AG04449 (cell line): ENCODE data around the gene RASGRP3.

Experiments
- CTCF ChIA-PET: fragments of 350-600 bp; formaldehyde crosslinking; extraction: SDS; loops from one replicate; lab custom pipeline; 2021; ENCODE audit warnings: antibody characterized with exemption; lab: Yijun Ruan, JAX
- POLR2A ChIA-PET: fragments of 400-600, 350-600 bp; formaldehyde crosslinking; extraction: SDS; loops from one replicate; lab custom pipeline; 2020; ENCODE audit warnings: antibody characterized with exemption, inconsistent platforms; lab: Yijun Ruan, JAX
- DNase-seq: peaks from one replicate; pipeline ENCODE4 v3.0.0-alpha.2; 2010; ENCODE audit warnings: low read depth, low spot score
- H3K4me3 ChIP-seq: 2 replicates; pipeline ENCODE4 v1.5.1; 2011; ENCODE audit warnings: low read depth, mild to moderate bottlenecking, control low read depth, low read length
- CTCF ChIP-seq: IDR thresholded peaks from one replicate; pipeline ENCODE4 v1.5.1; 2011; ENCODE audit warnings: mild to moderate bottlenecking, moderate library complexity, low read length, control low read depth, inconsistent platforms; ENCODE audit not compliant: insufficient read depth; ENCODE audit errors: missing control alignments

The RASGRP3 gene

DNA sequence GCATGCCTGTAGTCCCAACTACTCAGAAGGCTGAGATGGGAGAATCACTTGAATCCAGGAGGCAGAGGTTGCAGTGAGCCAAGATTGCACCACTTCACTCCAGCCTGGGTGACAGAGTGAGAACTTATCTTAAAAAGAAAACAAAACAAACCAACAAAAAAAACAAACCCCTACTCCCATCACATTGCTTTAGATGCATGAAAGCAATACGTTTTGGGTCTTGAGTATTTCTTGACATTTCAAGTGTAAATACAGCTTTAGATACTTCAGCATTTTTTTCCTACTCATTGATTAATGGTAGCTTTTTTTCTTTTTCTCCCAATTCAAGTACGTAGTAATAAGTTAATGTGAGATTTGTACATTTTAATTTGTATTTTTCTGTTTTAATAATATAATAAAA, 20.3 kb downstream of the RASGRP3 start:
- H3K4me3 ChIP-seq = no peak overlapping the region
- CTCF ChIA-PET = interaction anchor here (1.0 kb wide), 1 partner anchor 19 kb away, joined by 3 read pairs; no protein-coding TSS in a partner anchor
- no peak for DNase-seq
- POLR2A ChIA-PET = no interaction called here
- no peak for TF ChIP-seq CTCF

GRCh38 chr2:33497221-33497650, 20.8 kb downstream of the RASGRP3 start:
- ChIA-PET CTCF (interaction anchor here (1.0 kb wide), 1 partner anchor 20 kb away, joined by 3 read pairs; no protein-coding TSS in a partner anchor), POLR2A (no interaction called here)
- TF ChIP-seq CTCF = no peak
- no peak for DNase-seq
- H3K4me3 ChIP-seq = no peak overlapping the region

DNA sequence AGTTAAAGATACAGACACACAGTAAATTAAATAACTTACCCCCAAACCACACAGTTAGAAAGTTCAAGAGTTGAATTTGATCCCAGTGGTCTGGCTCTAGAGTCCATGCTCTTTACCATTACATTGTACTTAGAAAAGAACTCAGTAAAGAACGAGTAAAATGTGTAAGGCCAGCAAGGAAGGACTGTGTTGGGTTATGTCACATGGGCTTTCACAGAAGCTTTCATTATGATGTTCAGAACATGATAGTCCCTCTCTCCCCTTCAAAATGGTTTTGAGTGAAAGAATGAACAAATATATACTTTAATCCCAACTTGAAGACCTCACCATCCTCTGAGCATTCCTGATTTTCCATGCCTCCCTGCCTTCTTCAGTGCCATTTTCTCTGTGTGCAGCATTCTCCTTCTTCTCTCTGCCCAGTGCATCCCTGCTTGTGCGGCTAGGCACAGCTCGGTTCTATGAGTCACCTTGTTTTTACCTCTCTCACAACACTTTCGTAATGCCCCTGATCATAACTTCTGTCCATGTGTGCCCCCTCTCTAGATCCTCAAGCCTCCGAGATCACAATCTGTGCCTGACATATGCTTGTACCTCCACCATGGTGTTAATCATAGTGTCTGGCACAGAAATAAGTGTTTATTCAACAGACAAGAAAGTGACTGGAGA, 22.0 kb downstream of the RASGRP3 start:
- DNase-seq = no peak
- CTCF ChIA-PET = interaction anchor here (1.7 kb wide), 1 partner anchor 23 kb away, joined by 6 read pairs; no protein-coding TSS in a partner anchor

DNA sequence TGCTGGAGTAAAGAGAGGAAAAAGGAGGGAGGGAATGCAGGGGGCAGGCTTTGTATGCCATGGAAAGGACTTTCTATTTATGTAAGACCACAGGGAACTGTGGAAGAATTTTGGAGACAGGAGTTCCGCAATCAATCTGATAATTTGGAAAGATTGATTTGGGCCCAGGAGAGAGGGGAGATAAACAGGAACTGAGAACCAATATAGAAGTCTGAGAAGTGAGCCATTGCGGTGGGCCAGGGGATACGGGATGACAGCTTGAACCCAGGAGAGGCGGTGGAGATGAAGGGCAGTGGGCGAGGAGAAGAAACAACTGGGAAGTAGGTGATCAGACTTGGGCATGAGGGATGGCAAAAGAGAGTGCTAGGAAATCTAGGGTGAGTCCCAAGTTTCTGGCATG, 23.7 kb downstream of the RASGRP3 start:
- no peak for TF ChIP-seq CTCF
- H3K4me3 ChIP-seq = no peak overlapping the region
- DNase-seq = no peak
- POLR2A ChIA-PET = no interaction called here
- CTCF ChIA-PET = interaction anchor here (1.7 kb wide), 1 partner anchor 25 kb away, joined by 6 read pairs; no protein-coding TSS in a partner anchor

More for the DNA sequence above, 22.0 kb downstream of the RASGRP3 start:
- no peak overlapping the region for H3K4me3 ChIP-seq
- POLR2A ChIA-PET = no interaction called here
- TF ChIP-seq CTCF = no peak

- ChIA-PET POLR2A (interaction anchor here (0.6 kb wide), 1 partner anchor 26 kb away, joined by 3 read pairs; the partner anchor contains the start of gene RASGRP3), CTCF (interaction anchor here (1.2 kb wide), 1 partner anchor 26 kb away, joined by 4 read pairs; the partner anchor contains the start of gene RASGRP3)
- TF ChIP-seq CTCF = no peak
- DNase-seq = no peak
- no peak overlapping the region for H3K4me3 ChIP-seq
Observed at GRCh38 chr2:33502025-33502424, 25.6 kb downstream of the RASGRP3 start.

- CTCF ChIA-PET = interaction anchor here (0.6 to 1.6 kb wide), 3 partner anchors 27 to 344 kb away, joined by 3 to 6 read pairs (median 3); no protein-coding TSS in a partner anchor
- no peak for TF ChIP-seq CTCF
Observed at GRCh38 chr2:33503002-33503401, 26.6 kb downstream of the RASGRP3 start.

More at GRCh38 chr2:33503002-33503401, 26.6 kb downstream of the RASGRP3 start:
- POLR2A ChIA-PET = no interaction called here
- no peak for DNase-seq
- H3K4me3 ChIP-seq = no peak overlapping the region
